ENCODE results near the gene ARAP3.
"Not testable (repeated sequence)": the region's sequence is repeated elsewhere in the genome, so short reads cannot be mapped to it uniquely, and the experiment has no call there.

Gene ARAP3

GRCh38 chr5:141681695-141682641 is at the start of gene ARAP3:
TSS of gene ARAP3 (minus strand) at chr5:141682230. CDS start at chr5:141680486, 1,744 bp downstream.
- peak; percentile 40 for DNase-seq

- no peak for DNase-seq
Measured at GRCh38 chr5:141729387-141730006, 47.5 kb upstream of the ARAP3 start.

- DNase-seq: no peak
Measured at GRCh38 chr5:141725891-141726290, 43.9 kb upstream of the ARAP3 start.

GRCh38 chr5:141725174-141725573 is 43.1 kb upstream of the ARAP3 start:
- DNase-seq: not testable (repeated sequence)

- no peak for DNase-seq
Measured at GRCh38 chr5:141722266-141722665, 40.2 kb upstream of the ARAP3 start.

- DNase-seq: no peak
Measured at GRCh38 chr5:141717043-141717442, 35.0 kb upstream of the ARAP3 start.

- DNase-seq: no peak
Measured at GRCh38 chr5:141716468-141716867, 34.4 kb upstream of the ARAP3 start.

GRCh38 chr5:141716009-141716408 is 34.0 kb upstream of the ARAP3 start:
- no peak for DNase-seq

- no peak for DNase-seq
Measured at GRCh38 chr5:141715346-141715905, 33.4 kb upstream of the ARAP3 start.

GRCh38 chr5:141714542-141715310 is 32.7 kb upstream of the ARAP3 start:
- DNase-seq: no peak

GRCh38 chr5:141713616-141714309 is 31.7 kb upstream of the ARAP3 start:
- DNase-seq: no peak

- DNase-seq: no peak
Measured at GRCh38 chr5:141711687-141712086, 29.7 kb upstream of the ARAP3 start.

GRCh38 chr5:141709699-141710267 is 27.8 kb upstream of the ARAP3 start:
- DNase-seq: no peak

- DNase-seq: no peak
Measured at GRCh38 chr5:141708016-141708415, 26.0 kb upstream of the ARAP3 start.

GRCh38 chr5:141707510-141707909 is 25.5 kb upstream of the ARAP3 start:
- DNase-seq: no peak

- no peak for DNase-seq
Measured at GRCh38 chr5:141706121-141706520, 24.1 kb upstream of the ARAP3 start.

- no peak for DNase-seq
Measured at GRCh38 chr5:141705469-141705868, 23.4 kb upstream of the ARAP3 start.

- no peak for DNase-seq
Measured at GRCh38 chr5:141704782-141705297, 22.8 kb upstream of the ARAP3 start.

- DNase-seq: no peak
Measured at GRCh38 chr5:141703133-141703561, 21.1 kb upstream of the ARAP3 start.

- DNase-seq: no peak
Measured at GRCh38 chr5:141701360-141702119, 19.5 kb upstream of the ARAP3 start.

- no peak for DNase-seq
Measured at GRCh38 chr5:141697586-141697985, 15.6 kb upstream of the ARAP3 start.
